ENCODE data around the gene MYL9. TPM values are rescaled to one million over a fixed set of nuclear protein-coding genes. Genes with fewer than 3 reads are reported as not detected.

The MYL9 gene
- total RNA-seq, 1 experiment from 2014 or later, result 49.3 TPM

DNA sequence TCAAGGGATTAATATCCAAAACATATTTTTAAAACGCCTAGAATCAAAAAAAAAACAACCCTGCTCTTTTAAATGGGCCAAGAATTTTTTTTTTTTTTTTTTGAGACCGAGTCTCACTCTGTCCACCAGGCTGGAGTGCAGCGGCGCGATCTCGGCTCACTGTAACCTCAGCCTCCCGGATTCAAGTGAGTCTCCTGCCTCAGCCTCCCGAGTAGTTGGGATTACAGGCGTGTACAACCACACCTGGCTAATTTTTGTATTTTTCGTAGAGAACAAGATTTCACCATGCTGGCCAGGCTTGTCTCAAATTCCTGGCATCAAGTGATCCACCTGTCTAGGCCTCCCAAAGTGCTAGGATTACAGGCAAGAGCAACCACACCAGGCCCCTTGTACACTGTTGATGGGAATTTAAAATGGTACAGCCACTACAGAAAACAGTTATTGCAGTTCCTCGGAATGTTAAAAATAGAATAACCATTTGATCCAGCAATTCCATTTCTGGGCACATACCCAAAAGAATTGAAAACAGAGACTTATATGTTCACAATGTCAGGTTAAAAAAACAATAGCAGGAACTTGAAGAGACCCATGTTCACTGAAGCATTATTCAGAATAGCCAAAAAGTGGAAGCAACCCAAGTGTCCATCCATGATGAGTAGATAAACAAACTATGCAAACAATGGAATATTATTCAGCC lies 3.1 kb upstream of the MYL9 start:
- intact Hi-C loops (cut with micrococcal nuclease), result no loop called here
- ChIA-PET POLR2A (no interaction called here), CTCF (interaction anchor here (0.7 kb wide), 1 partner anchor 22 kb away, joined by 3 read pairs; no protein-coding TSS in a partner anchor), RAD21 (ENCODE audit: low non-redundant PET in 1 of 2, low total read pairs in 2 of 2, uncharacterized antibody in 2 of 2, unreplicated experiment in 2 of 2) (no interaction called here)
- no peak overlapping the region for H3K4me3 ChIP-seq (replicated peaks in 1 of 2; ENCODE audit: low read depth in 1 of 2, low read length in 2 of 2)
- H3K4me1 ChIP-seq (ENCODE audit: control insufficient read depth in 1 of 2, insufficient read depth in 2 of 2, low read length in 2 of 2), result peaks cover 2 to 23% of the 10 kb centered on the region in 2 experiments; a peak in 3 of 4 replicates
- no peaks in the 10 kb centered on the region for H3K9me3 ChIP-seq (ENCODE audit: control insufficient read depth in 1 of 2, insufficient read depth in 1 of 2, low read depth in 1 of 2, low read length in 2 of 2)
- H3K36me3 ChIP-seq (ENCODE audit: control insufficient read depth in 1 of 2, insufficient read depth in 2 of 2, low read length in 2 of 2), result no peaks in the 10 kb centered on the region
- H3K27ac ChIP-seq (ENCODE audit: low read depth, low read length), result no peak overlapping the region
- no peak overlapping the region for H3K4me2 ChIP-seq (ENCODE audit: low read length)
- H3K9me2 ChIP-seq (ENCODE audit: insufficient read depth), result no peaks in the 10 kb centered on the region
- no TSS peak for BruUV-seq (replicated peaks)
- no peaks in the 10 kb centered on the region for H3K27me3 ChIP-seq (ENCODE audit: insufficient read depth, low read length)
- TF ChIP-seq, protein P1, sequence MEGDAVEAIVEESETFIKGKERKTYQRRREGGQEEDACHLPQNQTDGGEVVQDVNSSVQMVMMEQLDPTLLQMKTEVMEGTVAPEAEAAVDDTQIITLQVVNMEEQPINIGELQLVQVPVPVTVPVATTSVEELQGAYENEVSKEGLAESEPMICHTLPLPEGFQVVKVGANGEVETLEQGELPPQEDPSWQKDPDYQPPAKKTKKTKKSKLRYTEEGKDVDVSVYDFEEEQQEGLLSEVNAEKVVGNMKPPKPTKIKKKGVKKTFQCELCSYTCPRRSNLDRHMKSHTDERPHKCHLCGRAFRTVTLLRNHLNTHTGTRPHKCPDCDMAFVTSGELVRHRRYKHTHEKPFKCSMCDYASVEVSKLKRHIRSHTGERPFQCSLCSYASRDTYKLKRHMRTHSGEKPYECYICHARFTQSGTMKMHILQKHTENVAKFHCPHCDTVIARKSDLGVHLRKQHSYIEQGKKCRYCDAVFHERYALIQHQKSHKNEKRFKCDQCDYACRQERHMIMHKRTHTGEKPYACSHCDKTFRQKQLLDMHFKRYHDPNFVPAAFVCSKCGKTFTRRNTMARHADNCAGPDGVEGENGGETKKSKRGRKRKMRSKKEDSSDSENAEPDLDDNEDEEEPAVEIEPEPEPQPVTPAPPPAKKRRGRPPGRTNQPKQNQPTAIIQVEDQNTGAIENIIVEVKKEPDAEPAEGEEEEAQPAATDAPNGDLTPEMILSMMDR (IDR thresholded peaks at IDR 0.05 in 2 of 3, conservative IDR thresholded peaks at IDR 0.05 in 1 of 3; ENCODE audit: borderline replicate concordance in 1 of 3, insufficient read depth in 1 of 3, low read depth in 2 of 3, low read length in 2 of 3), result no peak
- TF ChIP-seq, protein P2, sequence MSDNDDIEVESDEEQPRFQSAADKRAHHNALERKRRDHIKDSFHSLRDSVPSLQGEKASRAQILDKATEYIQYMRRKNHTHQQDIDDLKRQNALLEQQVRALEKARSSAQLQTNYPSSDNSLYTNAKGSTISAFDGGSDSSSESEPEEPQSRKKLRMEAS (IDR thresholded peaks at IDR 0.05), result no peak
- TF ChIP-seq CBX3 (IDR thresholded peaks at IDR 0.05; ENCODE audit: low read depth), result no peak
- TF ChIP-seq FOSL1 (IDR thresholded peaks at IDR 0.05; ENCODE audit: low read depth), result no peak
- TF ChIP-seq ZNF274 (IDR thresholded peaks at IDR 0.05; ENCODE audit: low read depth, low read length), result no peak
- TF ChIP-seq JUND (IDR thresholded peaks at IDR 0.05), result no peak
- TF ChIP-seq EGR1 (IDR thresholded peaks at IDR 0.05; ENCODE audit: low read depth), result no peak
- TF ChIP-seq ELF1 (IDR thresholded peaks at IDR 0.05; ENCODE audit: borderline replicate concordance, low read depth), result no peak
- TF ChIP-seq SRF (IDR thresholded peaks at IDR 0.05; ENCODE audit: low read depth), result no peak
- no peak for TF ChIP-seq POLR2A (IDR thresholded peaks at IDR 0.05; ENCODE audit: borderline replicate concordance, extremely low read depth, insufficient read depth, insufficient read length)
- TF ChIP-seq ATF3 (IDR thresholded peaks at IDR 0.05), result no peak
- TF ChIP-seq SP1 (IDR thresholded peaks at IDR 0.05; ENCODE audit: low read depth), result no peak
- TF ChIP-seq, protein P3, sequence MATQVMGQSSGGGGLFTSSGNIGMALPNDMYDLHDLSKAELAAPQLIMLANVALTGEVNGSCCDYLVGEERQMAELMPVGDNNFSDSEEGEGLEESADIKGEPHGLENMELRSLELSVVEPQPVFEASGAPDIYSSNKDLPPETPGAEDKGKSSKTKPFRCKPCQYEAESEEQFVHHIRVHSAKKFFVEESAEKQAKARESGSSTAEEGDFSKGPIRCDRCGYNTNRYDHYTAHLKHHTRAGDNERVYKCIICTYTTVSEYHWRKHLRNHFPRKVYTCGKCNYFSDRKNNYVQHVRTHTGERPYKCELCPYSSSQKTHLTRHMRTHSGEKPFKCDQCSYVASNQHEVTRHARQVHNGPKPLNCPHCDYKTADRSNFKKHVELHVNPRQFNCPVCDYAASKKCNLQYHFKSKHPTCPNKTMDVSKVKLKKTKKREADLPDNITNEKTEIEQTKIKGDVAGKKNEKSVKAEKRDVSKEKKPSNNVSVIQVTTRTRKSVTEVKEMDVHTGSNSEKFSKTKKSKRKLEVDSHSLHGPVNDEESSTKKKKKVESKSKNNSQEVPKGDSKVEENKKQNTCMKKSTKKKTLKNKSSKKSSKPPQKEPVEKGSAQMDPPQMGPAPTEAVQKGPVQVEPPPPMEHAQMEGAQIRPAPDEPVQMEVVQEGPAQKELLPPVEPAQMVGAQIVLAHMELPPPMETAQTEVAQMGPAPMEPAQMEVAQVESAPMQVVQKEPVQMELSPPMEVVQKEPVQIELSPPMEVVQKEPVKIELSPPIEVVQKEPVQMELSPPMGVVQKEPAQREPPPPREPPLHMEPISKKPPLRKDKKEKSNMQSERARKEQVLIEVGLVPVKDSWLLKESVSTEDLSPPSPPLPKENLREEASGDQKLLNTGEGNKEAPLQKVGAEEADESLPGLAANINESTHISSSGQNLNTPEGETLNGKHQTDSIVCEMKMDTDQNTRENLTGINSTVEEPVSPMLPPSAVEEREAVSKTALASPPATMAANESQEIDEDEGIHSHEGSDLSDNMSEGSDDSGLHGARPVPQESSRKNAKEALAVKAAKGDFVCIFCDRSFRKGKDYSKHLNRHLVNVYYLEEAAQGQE (IDR thresholded peaks at IDR 0.05; ENCODE audit: low read depth), result no peak
- no peak for TF ChIP-seq EZH2 (IDR thresholded peaks at IDR 0.05)
- TF ChIP-seq TCF7L2 (IDR thresholded peaks at IDR 0.05; ENCODE audit: borderline replicate concordance, extremely low read depth, insufficient read depth, insufficient read length), result no peak
- TF ChIP-seq RAD21 (IDR thresholded peaks at IDR 0.05; ENCODE audit: low read depth), result no peak
- no peak for TF ChIP-seq YY1 (IDR thresholded peaks at IDR 0.05; ENCODE audit: extremely low read depth, insufficient replicate concordance, low read depth, low read length)
- TF ChIP-seq SIN3A (IDR thresholded peaks at IDR 0.05; ENCODE audit: low read depth), result no peak
- no peak for TF ChIP-seq CEBPB (IDR thresholded peaks at IDR 0.05; ENCODE audit: low read depth)
- ATAC-seq, result no peak
- no peak for DNase-seq (ENCODE audit: low read depth, low spot score)
- no peak overlapping the region for H3K9ac ChIP-seq (ENCODE audit: low read length)
- peaks cover 7% of the 10 kb centered on the region; the same call in 1 of the 2 replicates for H3K79me2 ChIP-seq (ENCODE audit: insufficient read depth, low read length)
- H4K20me1 ChIP-seq (ENCODE audit: insufficient read depth), result no peaks in the 10 kb centered on the region
- no peak overlapping the region for H2AFZ ChIP-seq (ENCODE audit: low read depth, low read length, poor library complexity, severe bottlenecking)

All from HCT116 (cell line).